ENCODE results near the gene MYO7B.

GRCh38 chr2:127581050-127581345, 45.5 kb downstream of the MYO7B start:
- TF ChIP-seq CTCF (IDR thresholded peaks at IDR 0.05) (no peak), POLR2A (IDR thresholded peaks at IDR 0.05) (no peak), EP300 (IDR thresholded peaks at IDR 0.05) (no peak)

Data from tibial nerve (tissue), 4 donors.